GM12875 (cell line): ENCODE measurements around the gene COTL1.

ENCODE experiments used
- H3K4me3 ChIP-seq: one replicate; pipeline ENCODE4 v1.5.1; 2011; ENCODE audit warnings: low read depth, low read length, control low read depth
- CTCF ChIP-seq: IDR thresholded peaks from 2 replicates; pipeline ENCODE4 v1.5.1; 2011; ENCODE audit warnings: low read depth, mild to moderate bottlenecking, control low read depth, inconsistent platforms, low read length, moderate library complexity, borderline replicate concordance; ENCODE audit not compliant: insufficient read depth

Gene COTL1

GRCh38 chr16:84607061-84607460 lies 10.8 kb downstream of the COTL1 start:
- no peak overlapping the region for H3K4me3 ChIP-seq
- TF ChIP-seq CTCF, result no peak

- no peak overlapping the region for H3K4me3 ChIP-seq
- no peak for TF ChIP-seq CTCF
Observed at GRCh38 chr16:84606081-84606875, 11.6 kb downstream of the COTL1 start.

GRCh38 chr16:84605339-84605848 lies 12.5 kb downstream of the COTL1 start:
- no peak overlapping the region for H3K4me3 ChIP-seq

GRCh38 chr16:84604477-84605013 lies 13.3 kb downstream of the COTL1 start:
- H3K4me3 ChIP-seq, result peak overlapping the region; percentile 3
- no peak for TF ChIP-seq CTCF

More at GRCh38 chr16:84605339-84605848, 12.5 kb downstream of the COTL1 start:
- no peak for TF ChIP-seq CTCF

GRCh38 chr16:84603940-84604339 lies 13.9 kb downstream of the COTL1 start:
- no peak for TF ChIP-seq CTCF
- no peak overlapping the region for H3K4me3 ChIP-seq

GRCh38 chr16:84603140-84603816 lies 14.6 kb downstream of the COTL1 start:
- TF ChIP-seq CTCF, result no peak
- peak overlapping the region; percentile 19 for H3K4me3 ChIP-seq
